WTC11 (cell line): ENCODE results near the gene TSPO2. TPM values are rescaled to one million over a fixed set of nuclear protein-coding genes. Genes with fewer than 3 reads are reported as not detected.

ENCODE experiments used
- ATAC-seq: fragments of 200-7000 bp; cut with Tn5 transposase; 2 replicates; pipeline ENCODE4 v1.10.0; 2021; ENCODE audit warnings: mild to moderate bottlenecking, moderate library complexity
- CTCF ChIA-PET: fragments of 300-600 bp; sonication (Branson Sonifier 250); formaldehyde crosslinking; loops from one replicate; lab custom pipeline; 2021; ENCODE audit warnings: antibody characterized with exemption; lab: Charles Lee
- POLR2A ChIA-PET: fragments of 350-600 bp; sonication (Branson Sonifier 250); formaldehyde crosslinking; loops from one replicate; lab custom pipeline; 2021; ENCODE audit warnings: antibody characterized with exemption; lab: Charles Lee
- DNase-seq: peaks from one replicate; pipeline ENCODE4 v3.0.0; 2021; ENCODE audit warnings: low spot score
- H3K27ac Mint-ChIP-seq: 2 replicates; pipeline ENCODE4 v1.8.0; 2021; ENCODE audit warnings: mixed read lengths
- H3K27me3 Mint-ChIP-seq: 2 replicates; pipeline ENCODE4 v1.8.0; 2021; ENCODE audit warnings: low read depth, mild to moderate bottlenecking, moderate library complexity, mixed read lengths
- H3K36me3 Mint-ChIP-seq: 2 replicates; pipeline ENCODE4 v1.8.0; 2021; ENCODE audit warnings: mixed read lengths
- H3K4me1 Mint-ChIP-seq: 2 replicates; pipeline ENCODE4 v1.8.0; 2022; ENCODE audit warnings: mixed read lengths
- H3K4me3 Mint-ChIP-seq: 2 replicates; pipeline ENCODE4 v1.8.0; 2021; ENCODE audit warnings: mild to moderate bottlenecking, moderate library complexity, mixed read lengths
- H3K9me3 Mint-ChIP-seq: 2 replicates; pipeline ENCODE4 v1.8.0; 2021; ENCODE audit warnings: mixed read lengths
- AR ChIP-seq: fragments of 250-450 bp; sonication (Bioruptor Pico); IDR thresholded peaks from 2 replicates; pipeline ENCODE4 v1.9.0; 2021; ENCODE audit warnings: mild to moderate bottlenecking
- ATF3 ChIP-seq: sonication (generic); formaldehyde crosslinking; conservative IDR thresholded peaks from 2 replicates; pipeline ENCODE4 v1.8.1; 2022; ENCODE audit warnings: mild to moderate bottlenecking, missing genetic modification reagents
- ERG ChIP-seq: fragments of 250-450 bp; sonication (Bioruptor Pico); IDR thresholded peaks from 2 replicates; pipeline ENCODE4 v1.8.0; 2021; ENCODE audit warnings: mild to moderate bottlenecking
- ETV6 ChIP-seq: sonication (generic); formaldehyde crosslinking; IDR thresholded peaks from 2 replicates; pipeline ENCODE4 v1.8.1; 2022; ENCODE audit warnings: mild to moderate bottlenecking, missing genetic modification reagents
- FOXP1 ChIP-seq: sonication (generic); formaldehyde crosslinking; IDR thresholded peaks from 2 replicates; pipeline ENCODE4 v1.8.0; 2022; ENCODE audit warnings: missing genetic modification reagents, mild to moderate bottlenecking, moderate library complexity, borderline replicate concordance
- GRHL2 ChIP-seq: fragments of 250-450 bp; sonication (Bioruptor Pico); IDR thresholded peaks from 2 replicates; pipeline ENCODE4 v1.8.0; 2022; ENCODE audit warnings: mild to moderate bottlenecking, moderate library complexity; ENCODE audit not compliant: insufficient replicate concordance, severe bottlenecking
- GTF2I ChIP-seq: fragments of 250-450 bp; sonication (Bioruptor Pico); conservative IDR thresholded peaks from 2 replicates; pipeline ENCODE4 v1.4.0; 2021; ENCODE audit warnings: mild to moderate bottlenecking
- KAT7 ChIP-seq: sonication (generic); formaldehyde crosslinking; IDR thresholded peaks from 2 replicates; pipeline ENCODE4 v1.8.1; 2023; ENCODE audit warnings: missing genetic modification reagents, mild to moderate bottlenecking, borderline replicate concordance
- MYBL2 ChIP-seq: sonication (generic); formaldehyde crosslinking; IDR thresholded peaks from 2 replicates; pipeline ENCODE4 v1.8.1; 2023; ENCODE audit warnings: mild to moderate bottlenecking, moderate library complexity, missing genetic modification reagents
- NR1H2 ChIP-seq: sonication (generic); formaldehyde crosslinking; IDR thresholded peaks from 2 replicates; pipeline ENCODE4 v1.9.0; 2021; ENCODE audit warnings: mild to moderate bottlenecking, moderate library complexity, missing genetic modification reagents
- SMAD3 ChIP-seq: sonication (generic); formaldehyde crosslinking; IDR thresholded peaks from 2 replicates; pipeline ENCODE4 v1.8.0; 2022; ENCODE audit warnings: missing genetic modification reagents, mild to moderate bottlenecking, borderline replicate concordance
- SMAD4 ChIP-seq: sonication (generic); formaldehyde crosslinking; IDR thresholded peaks from 2 replicates; pipeline ENCODE4 v1.8.0; 2022; ENCODE audit warnings: mild to moderate bottlenecking, missing genetic modification reagents
- SP1 ChIP-seq: sonication (generic); formaldehyde crosslinking; conservative IDR thresholded peaks from 2 replicates; pipeline ENCODE4 v1.8.1; 2022; ENCODE audit warnings: missing genetic modification reagents
- TEAD1 ChIP-seq: sonication (generic); formaldehyde crosslinking; IDR thresholded peaks from 2 replicates; pipeline ENCODE4 v1.8.0; 2022; ENCODE audit warnings: mild to moderate bottlenecking, missing genetic modification reagents
- ZNF232 ChIP-seq: sonication (generic); formaldehyde crosslinking; IDR thresholded peaks from 2 replicates; pipeline ENCODE4 v1.8.0; 2022; ENCODE audit warnings: mild to moderate bottlenecking, missing genetic modification reagents
- ZNF263 ChIP-seq: sonication (generic); formaldehyde crosslinking; IDR thresholded peaks from 2 replicates; pipeline ENCODE4 v1.8.1; 2022; ENCODE audit warnings: low read depth, mild to moderate bottlenecking, moderate library complexity, missing genetic modification reagents
- ZNF512 ChIP-seq: sonication (generic); formaldehyde crosslinking; IDR thresholded peaks from 2 replicates; pipeline ENCODE4 v1.8.1; 2022; ENCODE audit warnings: missing genetic modification reagents, borderline replicate concordance
- total RNA-seq: library from RNA; stranded (reverse); gene quantifications from 3 replicates; pipeline ENCODE4 v1.2.3, GENCODE V29; 2021
- TF ChIP-seq, protein P1 (sequence below): sonication (generic); formaldehyde crosslinking; IDR thresholded peaks from 2 replicates; pipeline ENCODE4 v1.8.1; 2022; ENCODE audit warnings: mild to moderate bottlenecking, missing genetic modification reagents, moderate library complexity, borderline replicate concordance
- TF ChIP-seq, protein P2 (sequence below): sonication (generic); formaldehyde crosslinking; IDR thresholded peaks from 2 replicates; pipeline ENCODE4 v1.8.1; 2023; ENCODE audit warnings: mild to moderate bottlenecking, missing genetic modification reagents
- TF ChIP-seq, protein P3 (sequence below): sonication (generic); formaldehyde crosslinking; IDR thresholded peaks from 2 replicates; pipeline ENCODE4 v1.8.1; 2023; ENCODE audit warnings: mild to moderate bottlenecking, missing genetic modification reagents, moderate library complexity
- TF ChIP-seq, protein P4 (sequence below): sonication (generic); formaldehyde crosslinking; IDR thresholded peaks from 2 replicates; pipeline ENCODE4 v1.8.1; 2022; ENCODE audit warnings: low read depth, mild to moderate bottlenecking, moderate library complexity, missing genetic modification reagents, borderline replicate concordance

Gene TSPO2
- total RNA-seq, 1 experiment from 2014 or later, result not detected

DNA sequence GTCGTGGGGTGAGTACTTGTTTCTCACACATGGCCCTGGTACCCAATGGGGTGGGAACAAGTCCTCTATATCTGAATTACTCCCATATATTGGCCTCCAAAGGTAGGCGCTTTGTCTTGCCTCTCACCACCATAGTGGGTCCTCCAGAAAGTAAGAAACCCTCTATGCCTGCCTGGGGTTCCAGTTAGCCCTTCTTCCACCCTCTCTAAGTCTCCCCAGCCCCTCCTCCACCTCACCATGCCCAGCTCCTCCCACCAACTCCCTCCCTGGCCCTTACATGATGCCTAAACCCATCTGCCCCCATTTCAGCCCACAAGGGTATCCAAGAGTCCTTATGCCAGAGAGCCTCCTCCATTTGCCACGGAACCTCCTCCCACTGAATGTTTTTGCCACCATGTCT is 884 bp downstream of the TSPO2 start:
- TF ChIP-seq MYBL2 (CRISPR knock-in tag), result no peak
- TF ChIP-seq, protein P1, sequence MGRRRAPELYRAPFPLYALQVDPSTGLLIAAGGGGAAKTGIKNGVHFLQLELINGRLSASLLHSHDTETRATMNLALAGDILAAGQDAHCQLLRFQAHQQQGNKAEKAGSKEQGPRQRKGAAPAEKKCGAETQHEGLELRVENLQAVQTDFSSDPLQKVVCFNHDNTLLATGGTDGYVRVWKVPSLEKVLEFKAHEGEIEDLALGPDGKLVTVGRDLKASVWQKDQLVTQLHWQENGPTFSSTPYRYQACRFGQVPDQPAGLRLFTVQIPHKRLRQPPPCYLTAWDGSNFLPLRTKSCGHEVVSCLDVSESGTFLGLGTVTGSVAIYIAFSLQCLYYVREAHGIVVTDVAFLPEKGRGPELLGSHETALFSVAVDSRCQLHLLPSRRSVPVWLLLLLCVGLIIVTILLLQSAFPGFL (CRISPR knock-in tag), result no peak
- TF ChIP-seq GTF2I (CRISPR knock-in tag), result no peak
- no peak for TF ChIP-seq GRHL2 (CRISPR knock-in tag)
- no peak for TF ChIP-seq FOXP1 (CRISPR knock-in tag)
- TF ChIP-seq ZNF263 (CRISPR knock-in tag), result no peak
- TF ChIP-seq ETV6, result no peak
- peaks cover 11% of the 10 kb centered on the region for H3K4me1 Mint-ChIP-seq
- no peaks in the 10 kb centered on the region for H3K36me3 Mint-ChIP-seq
- ChIA-PET POLR2A (no interaction called here), CTCF (interaction anchor here (2.2 to 5.2 kb wide), 2 partner anchors 10 to 15 kb away, joined by 5 to 25 read pairs; partner anchors contain the start of gene APOBEC2)
- no peak overlapping the region for H3K4me3 Mint-ChIP-seq
- H3K27ac Mint-ChIP-seq, result no peak overlapping the region
- DNase-seq (no peak), ATAC-seq (no peak)
- H3K27me3 Mint-ChIP-seq, result no peaks in the 10 kb centered on the region
- H3K9me3 Mint-ChIP-seq, result no peaks in the 10 kb centered on the region

- Mint-ChIP-seq H3K9me3 (no peaks in the 10 kb centered on the region), H3K4me1 (peaks cover 8% of the 10 kb centered on the region), H3K4me3 (no peak overlapping the region), H3K27ac (no peak overlapping the region), H3K27me3 (no peaks in the 10 kb centered on the region), H3K36me3 (no peaks in the 10 kb centered on the region)
- ChIA-PET CTCF (interaction anchor here (1.1 to 5.2 kb wide), 3 partner anchors 9 to 18 kb away, joined by 3 to 25 read pairs (median 6); no protein-coding TSS in a partner anchor), POLR2A (no interaction called here)
- no peak for ATAC-seq
- DNase-seq, result no peak
- TF ChIP-seq ERG (CRISPR knock-in tag) (no peak), AR (CRISPR knock-in tag) (no peak), TEAD1 (CRISPR knock-in tag) (no peak), SMAD3 (CRISPR knock-in tag) (no peak), ZNF232 (CRISPR knock-in tag) (no peak), SMAD4 (CRISPR knock-in tag) (no peak), KAT7 (no peak), ZNF512 (CRISPR knock-in tag) (no peak), NR1H2 (CRISPR knock-in tag) (no peak), ATF3 (CRISPR knock-in tag) (no peak), GRHL2 (CRISPR knock-in tag) (no peak), SP1 (CRISPR knock-in tag) (no peak)
- TF ChIP-seq, protein P2, sequence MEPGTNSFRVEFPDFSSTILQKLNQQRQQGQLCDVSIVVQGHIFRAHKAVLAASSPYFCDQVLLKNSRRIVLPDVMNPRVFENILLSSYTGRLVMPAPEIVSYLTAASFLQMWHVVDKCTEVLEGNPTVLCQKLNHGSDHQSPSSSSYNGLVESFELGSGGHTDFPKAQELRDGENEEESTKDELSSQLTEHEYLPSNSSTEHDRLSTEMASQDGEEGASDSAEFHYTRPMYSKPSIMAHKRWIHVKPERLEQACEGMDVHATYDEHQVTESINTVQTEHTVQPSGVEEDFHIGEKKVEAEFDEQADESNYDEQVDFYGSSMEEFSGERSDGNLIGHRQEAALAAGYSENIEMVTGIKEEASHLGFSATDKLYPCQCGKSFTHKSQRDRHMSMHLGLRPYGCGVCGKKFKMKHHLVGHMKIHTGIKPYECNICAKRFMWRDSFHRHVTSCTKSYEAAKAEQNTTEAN (CRISPR knock-in tag), result no peak
- TF ChIP-seq, protein P1 (CRISPR knock-in tag), result no peak
- TF ChIP-seq, protein P3, sequence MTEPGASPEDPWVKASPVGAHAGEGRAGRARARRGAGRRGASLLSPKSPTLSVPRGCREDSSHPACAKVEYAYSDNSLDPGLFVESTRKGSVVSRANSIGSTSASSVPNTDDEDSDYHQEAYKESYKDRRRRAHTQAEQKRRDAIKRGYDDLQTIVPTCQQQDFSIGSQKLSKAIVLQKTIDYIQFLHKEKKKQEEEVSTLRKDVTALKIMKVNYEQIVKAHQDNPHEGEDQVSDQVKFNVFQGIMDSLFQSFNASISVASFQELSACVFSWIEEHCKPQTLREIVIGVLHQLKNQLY (CRISPR knock-in tag), result no peak
- TF ChIP-seq, protein P4, sequence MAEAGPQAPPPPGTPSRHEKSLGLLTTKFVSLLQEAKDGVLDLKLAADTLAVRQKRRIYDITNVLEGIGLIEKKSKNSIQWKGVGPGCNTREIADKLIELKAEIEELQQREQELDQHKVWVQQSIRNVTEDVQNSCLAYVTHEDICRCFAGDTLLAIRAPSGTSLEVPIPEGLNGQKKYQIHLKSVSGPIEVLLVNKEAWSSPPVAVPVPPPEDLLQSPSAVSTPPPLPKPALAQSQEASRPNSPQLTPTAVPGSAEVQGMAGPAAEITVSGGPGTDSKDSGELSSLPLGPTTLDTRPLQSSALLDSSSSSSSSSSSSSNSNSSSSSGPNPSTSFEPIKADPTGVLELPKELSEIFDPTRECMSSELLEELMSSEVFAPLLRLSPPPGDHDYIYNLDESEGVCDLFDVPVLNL (CRISPR knock-in tag), result no peak
Observed at GRCh38 chr6:41045664-41046063, 3.4 kb downstream of the TSPO2 start.
